NCI-H1092 (cell line): ENCODE measurements around the gene ZEB2.

Experiments used
- DNase-seq: peaks from one replicate; lab custom pipeline; 2025; lab: John Stamatoyannopoulos, UW

Gene ZEB2

GRCh38 chr2:144528108-144528507 is 8.2 kb upstream of the ZEB2 start:
- no peak for DNase-seq

- DNase-seq = no peak
Measured at GRCh38 chr2:144526831-144527230, 6.9 kb upstream of the ZEB2 start.

- DNase-seq = no peak
Measured at GRCh38 chr2:144524118-144525009, 4.4 kb upstream of the ZEB2 start.

GRCh38 chr2:144523596-144524117 is 3.7 kb upstream of the ZEB2 start:
- DNase-seq = no peak

GRCh38 chr2:144522897-144523595 is 3.1 kb upstream of the ZEB2 start:
- DNase-seq = no peak

GRCh38 chr2:144522176-144522896 is 2.4 kb upstream of the ZEB2 start:
- no peak for DNase-seq

- no peak for DNase-seq
Measured at GRCh38 chr2:144521686-144522085, 1.8 kb upstream of the ZEB2 start.

- DNase-seq = no peak
Measured at GRCh38 chr2:144520756-144521487, 1.0 kb upstream of the ZEB2 start.

GRCh38 chr2:144519597-144519933 is 354 bp downstream of the ZEB2 start:
- DNase-seq = no peak

- DNase-seq = no peak
Measured at GRCh38 chr2:144518748-144519596, 947 bp downstream of the ZEB2 start.

- no peak for DNase-seq
Measured at GRCh38 chr2:144517866-144518747, 1.8 kb downstream of the ZEB2 start.

- no peak for DNase-seq
Measured at GRCh38 chr2:144516981-144517865, 2.7 kb downstream of the ZEB2 start.

GRCh38 chr2:144516411-144516980 is 3.4 kb downstream of the ZEB2 start:
- no peak for DNase-seq

- DNase-seq = no peak
Measured at GRCh38 chr2:144515696-144516410, 4.1 kb downstream of the ZEB2 start.

GRCh38 chr2:144515099-144515695 is 4.7 kb downstream of the ZEB2 start:
- DNase-seq = no peak

GRCh38 chr2:144514616-144515091 is 5.3 kb downstream of the ZEB2 start:
- no peak for DNase-seq

- no peak for DNase-seq
Measured at GRCh38 chr2:144513388-144514101, 6.4 kb downstream of the ZEB2 start.
